Measurements from ENCODE around the gene JAK2.

- TF ChIP-seq CTCF (IDR thresholded peaks at IDR 0.05; ENCODE audit: insufficient read depth, low read length, poor library complexity, severe bottlenecking) (no peak), EZH2phosphoT487 (conservative IDR thresholded peaks at IDR 0.05; ENCODE audit: low read length) (no peak)
These were observed 59.1 kb downstream of the JAK2 start for GRCh38 chr9:5044160-5044559.
